OCI-LY3 (cell line): ENCODE results near the gene ACLY.

Experiments used
- EZH2phosphoT487 ChIP-seq: fragments of 200-600 bp; shearing (Covaris generic); IDR thresholded peaks from 2 replicates; pipeline ENCODE4 v1.6.1; 2018; ENCODE audit warnings: antibody characterized with exemption, mixed run types, low read depth
- TF ChIP-seq, protein P1 (sequence below): fragments of 200-600, 300-600 bp; sonication (generic); IDR thresholded peaks from 2 replicates; pipeline ENCODE4 v1.5.1; 2014; ENCODE audit warnings: antibody characterized with exemption, low read length, low read depth

DNA sequence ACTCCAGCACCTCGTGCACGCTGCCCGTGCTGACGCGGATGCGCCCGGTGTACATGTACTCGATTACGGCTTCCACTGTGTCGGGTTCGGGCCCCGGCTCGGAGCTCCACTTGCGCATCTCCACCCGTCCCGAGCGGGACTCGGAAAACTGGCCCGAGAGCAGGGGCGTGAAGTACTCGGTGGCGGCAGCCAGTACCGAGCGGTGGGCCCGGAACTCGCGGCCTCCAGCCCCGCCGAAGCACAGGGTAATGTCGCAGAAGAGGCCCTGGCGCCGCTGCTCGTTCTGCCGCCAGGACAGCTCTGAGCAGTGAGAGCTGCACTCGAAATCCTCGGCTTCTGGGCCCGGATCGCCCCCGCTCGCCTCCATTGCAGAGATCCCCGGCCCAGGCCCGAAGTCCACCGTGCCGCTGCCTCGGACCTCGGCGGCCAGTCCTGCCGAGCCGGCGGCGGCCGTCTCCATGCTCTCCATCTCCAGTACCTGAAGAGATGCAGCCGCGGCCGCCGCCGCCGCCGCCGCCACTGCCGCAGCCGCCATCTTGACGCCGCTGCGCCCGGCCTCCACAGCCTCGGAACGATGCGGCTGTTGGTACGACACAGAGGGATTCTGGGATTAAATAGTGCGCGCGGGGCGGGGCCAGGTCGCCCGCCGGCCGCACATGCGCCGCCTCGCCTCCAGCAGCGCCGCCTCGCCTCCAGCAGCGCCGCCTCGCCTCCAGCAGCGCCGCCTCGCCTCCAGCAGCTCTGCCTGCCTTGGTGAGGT is 53.7 kb downstream of the ACLY start, which contains the start of gene KLHL11:
- TF ChIP-seq, protein P1, sequence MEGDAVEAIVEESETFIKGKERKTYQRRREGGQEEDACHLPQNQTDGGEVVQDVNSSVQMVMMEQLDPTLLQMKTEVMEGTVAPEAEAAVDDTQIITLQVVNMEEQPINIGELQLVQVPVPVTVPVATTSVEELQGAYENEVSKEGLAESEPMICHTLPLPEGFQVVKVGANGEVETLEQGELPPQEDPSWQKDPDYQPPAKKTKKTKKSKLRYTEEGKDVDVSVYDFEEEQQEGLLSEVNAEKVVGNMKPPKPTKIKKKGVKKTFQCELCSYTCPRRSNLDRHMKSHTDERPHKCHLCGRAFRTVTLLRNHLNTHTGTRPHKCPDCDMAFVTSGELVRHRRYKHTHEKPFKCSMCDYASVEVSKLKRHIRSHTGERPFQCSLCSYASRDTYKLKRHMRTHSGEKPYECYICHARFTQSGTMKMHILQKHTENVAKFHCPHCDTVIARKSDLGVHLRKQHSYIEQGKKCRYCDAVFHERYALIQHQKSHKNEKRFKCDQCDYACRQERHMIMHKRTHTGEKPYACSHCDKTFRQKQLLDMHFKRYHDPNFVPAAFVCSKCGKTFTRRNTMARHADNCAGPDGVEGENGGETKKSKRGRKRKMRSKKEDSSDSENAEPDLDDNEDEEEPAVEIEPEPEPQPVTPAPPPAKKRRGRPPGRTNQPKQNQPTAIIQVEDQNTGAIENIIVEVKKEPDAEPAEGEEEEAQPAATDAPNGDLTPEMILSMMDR = no peak
- no peak for TF ChIP-seq EZH2phosphoT487
